ENCODE measurements around the gene DNMT3B. TPM values are rescaled to one million over a fixed set of nuclear protein-coding genes. Genes with fewer than 3 reads are reported as not detected.
"Not testable (repeated sequence)": the region's sequence is repeated elsewhere in the genome, so short reads cannot be mapped to it uniquely, and the experiment has no call there.

DNMT3B gene
- total RNA-seq, 1 donor from 2014 or later: 3.4 TPM

DNA sequence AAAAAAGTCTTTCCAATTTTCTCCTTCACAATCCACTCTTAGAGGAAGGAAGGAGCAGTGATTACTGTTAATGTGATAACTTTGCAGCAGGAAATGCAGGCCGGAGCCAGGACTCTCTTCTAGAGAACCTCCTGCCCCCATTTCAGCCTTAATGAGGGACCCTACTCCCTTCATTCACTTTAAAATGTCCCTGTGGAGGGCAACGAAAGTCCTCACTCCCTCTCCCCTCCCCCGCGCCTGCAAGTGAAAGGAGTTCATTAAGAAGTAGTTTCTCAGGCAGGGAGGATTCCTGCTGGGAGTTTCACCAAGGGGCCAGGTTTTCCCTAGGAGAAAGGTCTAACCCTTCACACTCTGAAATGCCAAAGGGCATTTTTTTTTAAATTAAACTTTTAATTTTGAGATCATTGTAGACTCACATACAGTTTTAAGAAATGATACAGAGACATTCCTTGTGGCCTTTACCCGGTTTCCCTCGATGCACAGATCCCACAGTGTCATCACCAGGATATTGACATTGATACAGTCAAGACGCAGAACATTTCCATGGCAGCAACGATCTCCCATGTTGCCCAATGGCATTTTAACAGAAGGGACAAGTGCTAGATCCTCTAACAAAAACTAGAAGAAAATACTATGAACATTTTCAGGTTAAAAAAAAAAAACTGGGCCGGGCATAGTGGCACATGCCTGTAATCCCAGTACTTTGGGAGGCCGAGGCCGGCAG is 12.1 kb upstream of the DNMT3B start:
- intact Hi-C loops (cut with micrococcal nuclease): no loop called here
- H3K4me1 Mint-ChIP-seq (ENCODE audit: low read depth): peaks cover 7% of the 10 kb centered on the region
- H3K4me3 Mint-ChIP-seq (ENCODE audit: low read depth): no peak overlapping the region
- H3K27ac Mint-ChIP-seq: no peak overlapping the region
- no peak for DNase-seq (ENCODE audit: low spot score)
- no peaks in the 10 kb centered on the region for H3K27me3 Mint-ChIP-seq (ENCODE audit: low read depth)
- H3K9me3 Mint-ChIP-seq: no peaks in the 10 kb centered on the region
- H3K36me3 Mint-ChIP-seq (ENCODE audit: low read depth): no peaks in the 10 kb centered on the region

- no peak overlapping the region for H3K4me3 Mint-ChIP-seq (ENCODE audit: low read depth)
- no peak for DNase-seq (ENCODE audit: low spot score)
- no peaks in the 10 kb centered on the region for H3K27me3 Mint-ChIP-seq (ENCODE audit: low read depth)
- peaks cover 7% of the 10 kb centered on the region for H3K4me1 Mint-ChIP-seq (ENCODE audit: low read depth)
- H3K36me3 Mint-ChIP-seq (ENCODE audit: low read depth): no peaks in the 10 kb centered on the region
- no peaks in the 10 kb centered on the region for H3K9me3 Mint-ChIP-seq
- intact Hi-C loops (cut with micrococcal nuclease): no loop called here
- no peak overlapping the region for H3K27ac Mint-ChIP-seq
Measured at GRCh38 chr20:32751293-32751692, 10.9 kb upstream of the DNMT3B start.

- Mint-ChIP-seq H3K27ac (no peak overlapping the region), H3K36me3 (ENCODE audit: low read depth) (no peaks in the 10 kb centered on the region), H3K4me3 (ENCODE audit: low read depth) (no peak overlapping the region), H3K4me1 (ENCODE audit: low read depth) (peaks cover 7% of the 10 kb centered on the region), H3K9me3 (no peaks in the 10 kb centered on the region), H3K27me3 (ENCODE audit: low read depth) (no peaks in the 10 kb centered on the region)
- DNase-seq (ENCODE audit: low spot score): no peak
- intact Hi-C loops (cut with micrococcal nuclease): no loop called here
Measured at GRCh38 chr20:32751702-32752457, 10.3 kb upstream of the DNMT3B start.

DNA sequence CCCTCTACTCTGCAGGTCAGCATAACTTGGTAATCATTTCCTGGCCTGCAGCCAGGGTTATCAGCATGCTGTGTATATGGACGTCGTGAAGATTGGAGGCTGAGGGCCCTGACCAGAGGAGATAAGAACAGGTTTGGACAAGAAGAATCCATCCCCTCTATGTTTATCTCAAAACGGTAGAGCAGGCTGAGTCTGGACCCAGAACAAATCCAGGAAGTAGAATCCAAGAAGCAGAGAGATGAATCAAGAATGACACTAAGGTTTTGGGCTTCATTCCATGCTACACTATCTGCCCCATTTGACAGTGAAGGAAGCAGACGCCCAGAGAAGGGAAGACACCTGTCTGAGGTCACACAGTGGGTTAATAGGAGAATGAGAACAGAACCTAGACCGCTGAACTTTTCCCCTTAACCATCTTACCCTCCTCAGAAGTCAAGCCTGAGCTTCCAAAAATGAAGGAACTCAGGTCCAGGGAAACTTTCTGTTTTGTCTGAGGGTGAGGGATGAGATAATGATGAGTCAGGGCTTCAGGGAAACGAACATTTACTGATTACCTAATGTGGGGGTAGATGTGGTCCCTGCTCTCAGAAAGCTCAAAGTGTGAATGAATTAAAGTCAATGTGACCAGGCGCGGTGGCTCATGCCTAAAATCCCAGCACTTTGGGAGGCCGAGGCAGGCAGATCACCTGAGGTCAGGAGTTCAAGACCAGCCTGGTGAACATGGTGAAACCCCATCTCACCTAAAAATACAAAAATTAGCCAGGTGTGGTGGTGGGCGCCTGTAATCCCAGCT is 9.5 kb upstream of the DNMT3B start:
- Mint-ChIP-seq H3K4me1 (ENCODE audit: low read depth) (peaks cover 7% of the 10 kb centered on the region), H3K36me3 (ENCODE audit: low read depth) (no peaks in the 10 kb centered on the region), H3K4me3 (ENCODE audit: low read depth) (no peak overlapping the region), H3K9me3 (no peaks in the 10 kb centered on the region), H3K27ac (no peak overlapping the region), H3K27me3 (ENCODE audit: low read depth) (no peaks in the 10 kb centered on the region)
- DNase-seq (ENCODE audit: low spot score): no peak
- intact Hi-C loops (cut with micrococcal nuclease): no loop called here

GRCh38 chr20:32753731-32754130 is 8.5 kb upstream of the DNMT3B start:
- H3K27ac Mint-ChIP-seq: no peak overlapping the region
- H3K4me1 Mint-ChIP-seq (ENCODE audit: low read depth): peaks cover 7% of the 10 kb centered on the region
- no peak for DNase-seq (ENCODE audit: low spot score)
- H3K27me3 Mint-ChIP-seq (ENCODE audit: low read depth): no peaks in the 10 kb centered on the region
- H3K9me3 Mint-ChIP-seq: no peaks in the 10 kb centered on the region
- H3K4me3 Mint-ChIP-seq (ENCODE audit: low read depth): no peak overlapping the region
- intact Hi-C loops (cut with micrococcal nuclease): no loop called here
- H3K36me3 Mint-ChIP-seq (ENCODE audit: low read depth): no peaks in the 10 kb centered on the region

DNA sequence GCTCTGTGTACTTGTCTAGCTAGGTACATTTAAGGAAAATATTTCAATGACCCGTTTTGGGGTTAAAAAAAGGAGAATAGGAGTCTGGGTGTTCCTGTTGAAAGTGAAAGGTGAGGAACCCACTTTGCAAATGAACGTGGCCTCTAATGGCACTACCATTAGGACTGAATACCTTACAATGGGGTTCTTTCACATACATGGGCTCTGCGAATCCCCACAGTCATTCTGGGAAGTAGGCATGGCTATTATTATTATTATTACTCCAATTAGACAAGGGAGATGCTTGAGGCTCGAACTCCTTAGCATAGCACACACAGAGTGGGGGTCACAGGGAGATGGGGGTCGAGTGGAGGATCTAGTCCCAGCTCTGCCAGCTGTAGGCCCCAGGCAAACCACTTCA is 6.0 kb upstream of the DNMT3B start:
- intact Hi-C loops (cut with micrococcal nuclease): no loop called here
- Mint-ChIP-seq H3K4me3 (ENCODE audit: low read depth) (no peak overlapping the region), H3K9me3 (no peaks in the 10 kb centered on the region), H3K27me3 (ENCODE audit: low read depth) (no peaks in the 10 kb centered on the region), H3K27ac (no peak overlapping the region), H3K36me3 (ENCODE audit: low read depth) (no peaks in the 10 kb centered on the region), H3K4me1 (ENCODE audit: low read depth) (peaks cover 9% of the 10 kb centered on the region)
- DNase-seq (ENCODE audit: low spot score): no peak

DNA sequence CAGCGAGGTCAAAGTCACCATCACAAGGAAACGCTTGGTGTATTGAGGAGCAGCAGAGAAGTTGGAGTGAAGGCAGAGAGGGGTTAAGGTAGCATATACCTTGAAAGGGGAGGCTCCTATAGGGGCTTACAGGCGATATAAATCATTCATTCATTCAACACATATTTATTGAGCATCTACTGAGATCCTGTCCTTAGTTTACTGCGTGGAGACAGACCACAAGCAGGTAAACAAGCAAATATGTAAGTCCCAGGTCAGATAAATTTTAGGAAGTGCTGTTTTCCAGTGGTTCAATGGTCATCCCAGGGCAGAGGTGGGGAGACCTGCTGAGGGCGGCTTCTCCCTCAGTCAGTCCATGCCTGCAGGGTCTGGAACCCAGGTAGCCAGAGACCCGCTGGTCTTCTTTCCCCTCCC is 761 bp upstream of the DNMT3B start:
- H3K4me1 Mint-ChIP-seq (ENCODE audit: low read depth): peaks cover 10% of the 10 kb centered on the region

DNA sequence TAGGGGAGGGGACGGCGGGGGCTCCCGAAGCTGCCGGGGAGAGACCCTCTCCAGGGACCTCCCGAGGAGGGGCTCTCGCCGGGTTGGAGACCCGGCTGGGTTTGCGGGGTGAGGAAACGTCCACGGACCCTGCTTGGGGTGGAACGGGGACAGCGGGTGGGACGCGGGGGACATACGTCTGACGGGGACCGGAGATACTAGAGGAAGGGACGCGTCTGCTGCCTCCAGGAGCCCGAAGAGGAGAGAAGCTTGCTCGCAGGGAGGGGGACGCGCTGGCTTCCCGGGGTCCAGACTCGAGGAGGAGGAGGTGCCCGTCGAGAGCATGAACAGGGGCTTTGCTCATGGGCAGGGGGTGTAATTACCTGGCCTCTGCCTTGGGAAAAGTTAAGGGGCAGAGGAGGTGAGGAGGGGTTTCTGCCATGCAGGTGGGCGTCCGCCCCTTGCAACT is 593 bp downstream of the DNMT3B start:
- Mint-ChIP-seq H3K9me3 (no peaks in the 10 kb centered on the region), H3K4me1 (ENCODE audit: low read depth) (peaks cover 11% of the 10 kb centered on the region), H3K27me3 (ENCODE audit: low read depth) (peaks cover 8% of the 10 kb centered on the region), H3K36me3 (ENCODE audit: low read depth) (no peaks in the 10 kb centered on the region), H3K4me3 (ENCODE audit: low read depth) (peak overlapping the region; percentile 87), H3K27ac (no peak overlapping the region)
- intact Hi-C loops (cut with micrococcal nuclease): loop anchor here (2.0 kb wide), 1 partner anchor 14 kb away; no protein-coding TSS in a partner anchor
- DNase-seq (ENCODE audit: low spot score): no peak

More for the DNA sequence above, 761 bp upstream of the DNMT3B start:
- peak overlapping the region; percentile 57 for H3K27ac Mint-ChIP-seq
- H3K9me3 Mint-ChIP-seq: no peaks in the 10 kb centered on the region
- H3K4me3 Mint-ChIP-seq (ENCODE audit: low read depth): peak overlapping the region; percentile 75
- H3K27me3 Mint-ChIP-seq (ENCODE audit: low read depth): peaks cover 8% of the 10 kb centered on the region
- DNase-seq (ENCODE audit: low spot score): no peak
- intact Hi-C loops (cut with micrococcal nuclease): no loop called here
- no peaks in the 10 kb centered on the region for H3K36me3 Mint-ChIP-seq (ENCODE audit: low read depth)

DNA sequence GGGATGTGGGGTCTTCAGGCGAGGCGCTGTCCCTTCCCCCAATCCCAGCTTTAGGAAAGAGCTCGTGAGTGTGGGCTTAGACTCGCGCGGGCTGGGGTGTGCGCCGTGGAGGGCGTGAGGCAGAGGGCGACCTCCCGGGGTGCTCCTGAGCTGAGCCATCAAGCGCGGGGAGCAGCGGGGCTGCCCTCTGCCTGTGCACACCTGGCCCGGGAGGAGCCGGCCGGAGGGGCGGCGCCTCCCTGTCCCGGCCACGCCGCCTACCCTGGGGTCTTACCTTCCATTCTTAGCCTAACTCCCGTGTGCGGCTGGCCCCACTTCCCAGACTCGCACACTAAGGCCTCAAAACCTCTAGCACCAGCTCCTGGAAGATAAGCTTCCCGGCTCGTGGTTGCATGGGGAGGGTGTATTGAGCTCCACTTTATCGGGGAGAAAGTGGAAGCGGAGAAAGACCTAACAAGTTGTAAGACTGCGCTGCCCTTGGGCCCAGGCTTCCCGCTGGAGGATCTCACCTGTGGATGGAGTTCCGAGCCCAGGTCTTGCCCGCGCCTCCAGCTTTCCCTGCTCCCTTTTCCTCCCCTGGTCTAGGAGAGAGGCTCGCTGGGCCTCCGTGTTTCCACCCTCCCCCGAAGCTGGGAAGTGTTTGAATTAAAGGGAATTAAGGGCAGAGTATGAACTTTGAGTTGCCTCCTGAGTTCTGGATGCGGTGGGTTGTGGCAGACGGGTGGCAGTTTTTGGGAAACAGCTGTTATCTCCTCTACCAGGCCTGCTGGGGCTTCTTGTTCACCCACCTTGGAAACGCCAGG is 1.2 kb downstream of the DNMT3B start:
- no peaks in the 10 kb centered on the region for H3K36me3 Mint-ChIP-seq (ENCODE audit: low read depth)
- intact Hi-C loops (cut with micrococcal nuclease): loop anchor here (2.0 kb wide), 1 partner anchor 13 kb away; no protein-coding TSS in a partner anchor

DNA sequence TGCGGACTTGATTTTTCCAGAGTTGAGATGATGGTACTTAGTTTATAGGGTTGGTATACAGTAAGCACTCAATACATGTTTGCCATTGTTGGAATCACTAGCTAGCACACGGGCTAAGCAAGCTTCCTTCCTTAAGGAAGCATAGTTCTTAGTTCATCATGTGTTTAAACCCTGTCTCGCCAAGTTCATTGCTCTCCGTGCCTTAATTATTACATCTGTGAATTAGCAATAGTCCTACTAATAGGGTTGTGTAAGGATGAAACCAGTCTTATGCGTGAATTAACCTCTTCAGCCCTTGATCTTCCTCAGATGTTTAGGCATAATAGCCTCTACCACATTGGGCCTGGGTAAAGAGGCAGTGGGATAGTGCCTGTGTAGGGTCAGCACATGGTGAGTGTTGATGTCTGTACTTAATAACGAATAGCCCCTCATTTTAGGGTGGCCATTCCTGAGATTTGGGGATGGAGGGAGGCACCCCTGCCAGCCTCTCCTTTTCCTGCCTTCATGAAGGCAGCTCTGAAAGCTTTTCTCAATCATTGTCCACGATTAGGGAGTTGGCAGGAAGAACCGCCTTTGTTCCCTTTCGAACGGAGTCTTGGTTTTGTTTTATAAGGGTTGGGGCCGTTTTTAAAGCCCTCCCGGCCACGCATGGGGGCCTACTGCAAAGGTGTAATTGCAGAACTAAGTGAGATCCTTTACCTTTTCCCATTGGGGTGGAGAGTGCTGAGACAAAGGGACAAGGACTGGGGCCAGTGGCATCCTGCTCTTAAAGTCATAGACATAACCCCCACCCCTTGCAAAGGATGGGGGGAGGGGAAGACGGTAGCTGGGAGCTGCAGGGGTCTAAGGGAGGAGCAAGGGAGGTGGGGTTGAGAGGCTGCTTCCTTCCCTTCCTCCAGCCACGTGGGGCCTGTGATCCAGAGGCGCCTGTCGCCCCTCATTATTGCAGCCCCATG is 2.1 kb downstream of the DNMT3B start:
- intact Hi-C loops (cut with micrococcal nuclease): no loop called here

More for the DNA sequence above, 1.2 kb downstream of the DNMT3B start:
- no peak for DNase-seq (ENCODE audit: low spot score)
- H3K27ac Mint-ChIP-seq: no peak overlapping the region
- H3K9me3 Mint-ChIP-seq: no peaks in the 10 kb centered on the region
- H3K4me3 Mint-ChIP-seq (ENCODE audit: low read depth): peak overlapping the region; percentile 87
- peaks cover 11% of the 10 kb centered on the region for H3K4me1 Mint-ChIP-seq (ENCODE audit: low read depth)
- peaks cover 8% of the 10 kb centered on the region for H3K27me3 Mint-ChIP-seq (ENCODE audit: low read depth)

DNA sequence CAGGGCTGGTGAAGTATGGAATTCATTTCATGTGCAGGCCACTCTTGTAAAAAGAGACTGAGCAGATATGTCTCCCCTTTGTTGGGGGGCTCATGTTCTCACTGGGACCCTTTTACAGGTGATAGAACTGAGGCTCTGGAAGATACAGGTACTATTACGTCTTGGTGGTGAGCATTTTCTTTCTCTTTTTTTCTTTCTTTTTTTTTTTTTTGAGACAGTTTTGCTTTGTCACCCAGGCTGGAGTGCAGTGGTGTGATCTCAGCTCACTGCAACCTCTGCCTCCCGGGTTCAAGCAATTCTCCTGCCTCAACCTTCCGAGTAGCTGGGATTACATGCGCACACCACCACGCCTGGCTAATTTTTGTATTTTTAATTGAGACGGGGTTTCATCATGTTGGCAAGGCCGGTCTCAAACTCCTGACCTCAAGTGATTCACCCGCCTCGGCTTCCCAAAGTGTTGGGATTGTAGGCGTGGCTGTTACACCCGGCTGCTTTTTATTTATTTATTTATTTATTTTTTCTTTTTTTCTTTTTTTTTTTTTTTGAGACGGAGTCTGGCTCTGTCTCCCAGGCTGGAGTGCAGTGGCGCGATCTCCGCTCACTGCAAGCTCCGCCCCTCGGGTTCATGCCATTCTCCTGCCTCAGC is 3.2 kb downstream of the DNMT3B start:
- intact Hi-C loops (cut with micrococcal nuclease); H3K27ac Mint-ChIP-seq; H3K9me3 Mint-ChIP-seq: not testable (repeated sequence)

More for the DNA sequence above, 2.1 kb downstream of the DNMT3B start:
- Mint-ChIP-seq H3K27ac (no peak overlapping the region), H3K27me3 (ENCODE audit: low read depth) (peaks cover 8% of the 10 kb centered on the region), H3K4me3 (ENCODE audit: low read depth) (peak overlapping the region; percentile 45), H3K36me3 (ENCODE audit: low read depth) (no peaks in the 10 kb centered on the region), H3K9me3 (no peaks in the 10 kb centered on the region), H3K4me1 (ENCODE audit: low read depth) (peaks cover 11% of the 10 kb centered on the region)
- DNase-seq (ENCODE audit: low spot score): no peak

More for the DNA sequence above, 3.2 kb downstream of the DNMT3B start:
- H3K27me3 Mint-ChIP-seq (ENCODE audit: low read depth); H3K4me3 Mint-ChIP-seq (ENCODE audit: low read depth); H3K36me3 Mint-ChIP-seq (ENCODE audit: low read depth); DNase-seq (ENCODE audit: low spot score): not testable (repeated sequence)
- peaks cover 11% of the 10 kb centered on the region for H3K4me1 Mint-ChIP-seq (ENCODE audit: low read depth)
